ENCODE results near the gene THSD8.

THSD8 gene

GRCh38 chr19:12773571-12773970 is 28.3 kb upstream of the THSD8 start:
- no peak overlapping the region for H3K4me3 ChIP-seq (ENCODE audit: low read depth, low read length)
- DNase-seq (ENCODE audit: low read depth), result no peak
- TF ChIP-seq, protein P1, sequence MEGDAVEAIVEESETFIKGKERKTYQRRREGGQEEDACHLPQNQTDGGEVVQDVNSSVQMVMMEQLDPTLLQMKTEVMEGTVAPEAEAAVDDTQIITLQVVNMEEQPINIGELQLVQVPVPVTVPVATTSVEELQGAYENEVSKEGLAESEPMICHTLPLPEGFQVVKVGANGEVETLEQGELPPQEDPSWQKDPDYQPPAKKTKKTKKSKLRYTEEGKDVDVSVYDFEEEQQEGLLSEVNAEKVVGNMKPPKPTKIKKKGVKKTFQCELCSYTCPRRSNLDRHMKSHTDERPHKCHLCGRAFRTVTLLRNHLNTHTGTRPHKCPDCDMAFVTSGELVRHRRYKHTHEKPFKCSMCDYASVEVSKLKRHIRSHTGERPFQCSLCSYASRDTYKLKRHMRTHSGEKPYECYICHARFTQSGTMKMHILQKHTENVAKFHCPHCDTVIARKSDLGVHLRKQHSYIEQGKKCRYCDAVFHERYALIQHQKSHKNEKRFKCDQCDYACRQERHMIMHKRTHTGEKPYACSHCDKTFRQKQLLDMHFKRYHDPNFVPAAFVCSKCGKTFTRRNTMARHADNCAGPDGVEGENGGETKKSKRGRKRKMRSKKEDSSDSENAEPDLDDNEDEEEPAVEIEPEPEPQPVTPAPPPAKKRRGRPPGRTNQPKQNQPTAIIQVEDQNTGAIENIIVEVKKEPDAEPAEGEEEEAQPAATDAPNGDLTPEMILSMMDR (IDR thresholded peaks at IDR 0.05; ENCODE audit: low read depth, low read length, missing control alignments), result peak; percentile 19

GRCh38 chr19:12774588-12775555 is 27.0 kb upstream of the THSD8 start, which contains the start of gene HOOK2:
Gene HOOK2, minus strand, starts transcription at chr19:12775552. Its CDS starts 103 bp downstream, at chr19:12775449.
- peak within 1 kb of the TSS; percentile 76 for H3K4me3 ChIP-seq (ENCODE audit: low read depth, low read length)
- TF ChIP-seq, protein P1 (IDR thresholded peaks at IDR 0.05; ENCODE audit: low read depth, low read length, missing control alignments), result no peak
- DNase-seq (ENCODE audit: low read depth), result no peak

DNA sequence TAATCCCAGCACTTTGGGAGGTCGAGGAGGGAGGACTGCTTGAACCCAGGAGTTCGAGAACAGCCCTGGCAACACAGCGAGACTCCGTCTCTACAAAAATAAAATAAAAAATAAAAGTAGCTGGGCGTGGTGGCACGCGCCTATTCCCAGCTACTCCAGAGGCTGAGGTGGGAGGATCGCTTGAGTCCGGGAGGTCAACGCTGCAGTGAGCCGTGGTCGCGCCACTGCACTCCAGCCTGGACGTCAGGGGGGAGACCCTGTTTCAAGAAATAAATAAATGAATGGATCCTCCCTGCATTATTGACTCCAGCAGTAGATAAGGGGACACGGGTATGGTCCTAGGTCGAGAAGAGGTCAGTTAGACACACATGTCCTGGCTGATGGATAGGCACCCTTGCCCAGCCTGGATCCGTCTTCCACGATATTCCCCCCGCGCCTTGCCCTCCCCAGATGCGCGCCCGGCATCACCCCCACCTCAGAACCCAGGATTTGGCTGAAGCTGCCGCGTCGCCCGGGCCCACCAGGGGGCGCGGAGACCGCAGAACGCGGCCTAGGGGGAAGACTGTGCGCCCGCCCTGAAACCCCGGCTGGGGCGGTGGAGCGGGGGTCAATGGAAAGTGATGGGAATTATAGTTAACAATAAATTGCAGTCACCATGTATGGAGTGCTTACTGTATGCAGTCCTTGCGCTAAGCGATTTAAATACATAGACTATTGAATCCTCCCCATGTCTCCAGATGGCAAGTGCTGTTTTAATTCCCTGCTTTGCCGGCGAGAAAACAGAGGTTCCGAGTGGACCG is 24.5 kb upstream of the THSD8 start:
- TF ChIP-seq, protein P1 (IDR thresholded peaks at IDR 0.05; ENCODE audit: low read depth, low read length, missing control alignments), result peak; percentile 86
- no peak for DNase-seq (ENCODE audit: low read depth)
- H3K4me3 ChIP-seq (ENCODE audit: low read depth, low read length), result peak overlapping the region; percentile 68

GRCh38 chr19:12778017-12778904 is 23.6 kb upstream of the THSD8 start:
- peak overlapping the region; percentile 68 for H3K4me3 ChIP-seq (ENCODE audit: low read depth, low read length)
- TF ChIP-seq, protein P1 (IDR thresholded peaks at IDR 0.05; ENCODE audit: low read depth, low read length, missing control alignments), result peak; percentile 3
- no peak for DNase-seq (ENCODE audit: low read depth)

- TF ChIP-seq, protein P1 (IDR thresholded peaks at IDR 0.05; ENCODE audit: low read depth, low read length, missing control alignments), result no peak
- DNase-seq (ENCODE audit: low read depth), result no peak
- H3K4me3 ChIP-seq (ENCODE audit: low read depth, low read length), result peak overlapping the region; percentile 68
Measured at GRCh38 chr19:12778905-12779161, 23.0 kb upstream of the THSD8 start.
